Measurements from ENCODE around the gene GFER. TPM values are rescaled to one million over a fixed set of nuclear protein-coding genes. Genes with fewer than 3 reads are reported as not detected.
A peak's percentile ranks its signal among the peaks of the same experiment; 100 is the strongest.

GFER gene
- total and polyA plus RNA-seq, 4 donors: 7.4 to 28.4 (median 15.1) TPM

- DNase-seq (ENCODE audit: low spot score): no peak
- Histone ChIP-seq H3K36me3 (ENCODE audit: control insufficient read depth in 4 of 4, insufficient read depth in 3 of 4, low read depth in 1 of 4, low read length in 3 of 4) (peaks cover 4 to 26% (median 17%) of the 10 kb centered on the region in 4 donors), H3K9me3 (ENCODE audit: control insufficient read depth in 4 of 4, low read length in 3 of 4) (no peaks in the 10 kb centered on the region), H3K27ac (ENCODE audit: low read depth in 1 of 2, low read length in 2 of 2) (no peak overlapping the region), H3K4me3 (ENCODE audit: low read depth in 1 of 3, low read length in 3 of 3) (no peak overlapping the region), H3K4me1 (ENCODE audit: control insufficient read depth in 4 of 4, insufficient read depth in 4 of 4, low read length in 3 of 4) (peaks cover 11 to 63% (median 46%) of the 10 kb centered on the region in 4 donors), H3K27me3 (ENCODE audit: control insufficient read depth in 4 of 4, insufficient read depth in 4 of 4, low read length in 3 of 4) (no peaks in the 10 kb centered on the region), H3K9ac (ENCODE audit: low read depth in 1 of 2, low read length in 2 of 2) (no peak overlapping the region)
- TF ChIP-seq TAF1 (conservative IDR thresholded peaks at IDR 0.05) (no peak), FOXA2 (IDR thresholded peaks at IDR 0.05) (no peak), HNF4A (conservative IDR thresholded peaks at IDR 0.05) (no peak), GABPA (IDR thresholded peaks at IDR 0.05 in 1 of 2, conservative IDR thresholded peaks at IDR 0.05 in 1 of 2) (no peak), RAD21 (IDR thresholded peaks at IDR 0.05) (no peak), FOXA1 (IDR thresholded peaks at IDR 0.05) (no peak), RXRA (IDR thresholded peaks at IDR 0.05) (no peak), EGR1 (IDR thresholded peaks at IDR 0.05; ENCODE audit: low read depth in 2 of 2) (no peak), HNF4G (IDR thresholded peaks at IDR 0.05) (no peak), CTCF (IDR thresholded peaks at IDR 0.05; ENCODE audit: low read depth, low read length, missing input control) (no peak), REST (IDR thresholded peaks at IDR 0.05) (no peak), JUND (IDR thresholded peaks at IDR 0.05) (no peak)
- WGBS: 92% methylated on average over 11 of the region's 11 CpGs
Observed at GRCh38 chr16:1936945-1937479, 47.0 kb upstream of the GFER start.

GRCh38 chr16:1938316-1938715, 45.7 kb upstream of the GFER start:
- WGBS: 57% methylated on average over 10 of the region's 10 CpGs
- Histone ChIP-seq H3K27ac (ENCODE audit: low read depth in 1 of 2, low read length in 2 of 2) (peak overlapping the region; percentile 51 to 62), H3K9me3 (ENCODE audit: control insufficient read depth in 4 of 4, low read length in 3 of 4) (no peaks in the 10 kb centered on the region), H3K36me3 (ENCODE audit: control insufficient read depth in 4 of 4, insufficient read depth in 3 of 4, low read depth in 1 of 4, low read length in 3 of 4) (peaks cover 4 to 26% (median 17%) of the 10 kb centered on the region in 4 donors), H3K9ac (ENCODE audit: low read depth in 1 of 2, low read length in 2 of 2) (no peak overlapping the region), H3K4me3 (ENCODE audit: low read depth in 1 of 3, low read length in 3 of 3) (no peak overlapping the region), H3K4me1 (ENCODE audit: control insufficient read depth in 4 of 4, insufficient read depth in 4 of 4, low read length in 3 of 4) (peaks cover 11 to 57% (median 43%) of the 10 kb centered on the region in 4 donors), H3K27me3 (ENCODE audit: control insufficient read depth in 4 of 4, insufficient read depth in 4 of 4, low read length in 3 of 4) (no peaks in the 10 kb centered on the region)
- DNase-seq (ENCODE audit: low spot score): peak; percentile 54
- TF ChIP-seq NR2F2 (IDR thresholded peaks at IDR 0.05) (no peak), GABPA (IDR thresholded peaks at IDR 0.05 in 1 of 2, conservative IDR thresholded peaks at IDR 0.05 in 1 of 2) (peak in 1 of 2 donors; percentile 70), RXRA (IDR thresholded peaks at IDR 0.05) (peak; percentile 86 to 92), TAF1 (conservative IDR thresholded peaks at IDR 0.05) (no peak), REST (IDR thresholded peaks at IDR 0.05) (no peak), ATF3 (IDR thresholded peaks at IDR 0.05) (peak; percentile 54), YY1 (IDR thresholded peaks at IDR 0.05) (no peak), ZBTB33 (IDR thresholded peaks at IDR 0.05) (peak; percentile 59), FOXA1 (IDR thresholded peaks at IDR 0.05) (no peak), MAX (IDR thresholded peaks at IDR 0.05) (peak; percentile 96), SP1 (IDR thresholded peaks at IDR 0.05) (peak; percentile 79), HNF4A (conservative IDR thresholded peaks at IDR 0.05) (peak; percentile 82 to 84), RAD21 (IDR thresholded peaks at IDR 0.05) (peak in 1 of 2 donors; percentile 24)
